Left lung (tissue), 10 donors: ENCODE measurements around the gene MUC2. TPM values are rescaled to one million over a fixed set of nuclear protein-coding genes. Genes with fewer than 3 reads are reported as not detected.

ENCODE experiments used
- ATAC-seq: fragments of 200-7000 bp; cut with Tn5 transposase; one replicate; pipeline ENCODE4 v1.9.1; 2020; ENCODE audit warnings: moderate library complexity
- DNase-seq, 4 donors: peaks; one replicate each; pipeline ENCODE4 v3.0.0-alpha.2; 2013 to 2020
- H3K27ac ChIP-seq, 2 donors: fragments of 200-600 bp; sonication (generic) in 1 of 2; one replicate each; pipeline versions ENCODE4 v1.5.0 to v1.8.0; 2020 to 2021
- H3K27me3 ChIP-seq, 2 donors: fragments of 200-600 bp; sonication (generic) in 1 of 2; one replicate each; pipeline versions ENCODE4 v1.5.0 to v1.8.0; 2020 to 2021
- H3K36me3 ChIP-seq, 2 donors: fragments of 200-600 bp; sonication (generic) in 1 of 2; one replicate each; pipeline versions ENCODE4 v1.5.0 to v1.8.0; 2020 to 2021
- H3K4me1 ChIP-seq, 2 donors: fragments of 200-600 bp; one replicate each; pipeline ENCODE4 v1.8.0; 2021
- H3K4me3 ChIP-seq, 2 donors: fragments of 200-600 bp; sonication (generic) in 1 of 2; one replicate each; pipeline versions ENCODE4 v1.5.0 to v1.8.0; 2020 to 2021; ENCODE audit warnings: mild to moderate bottlenecking in 1 of 2
- H3K9me3 ChIP-seq, 2 donors: fragments of 200-600 bp; sonication (generic) in 1 of 2; one replicate each; pipeline versions ENCODE4 v1.5.0 to v1.8.0; 2020 to 2021
- CTCF ChIP-seq, 2 donors: fragments of 200-600 bp; sonication (generic) in 1 of 2; IDR thresholded peaks; one replicate each; pipeline versions ENCODE4 v1.5.0 to v1.8.0; 2021; ENCODE audit warnings: antibody characterized with exemption in 2 of 2
- intact Hi-C, 2 donors: fragments of 100-400 bp; cut with DNase I; formaldehyde crosslinking; loops; one replicate each; pipeline versions ENCODE4 v1.11.2 to v1.14.2; 2022
- polyA plus RNA-seq, 6 donors: library from polyadenylated mRNA; unstranded; fragments of 120-200 nt; gene quantifications; one replicate each; pipeline ENCODE4 v1.2.1, GENCODE V29; 2013; ENCODE audit not compliant: insufficient read length in 6 of 6
- total RNA-seq, 2 donors: library from RNA; stranded (reverse); fragmentation: NEBNext Ultra II Directional; extraction: Animal tissue kit (Norgen Biotek cat#: 25700); gene quantifications; one replicate each; pipeline ENCODE4 v1.2.1, GENCODE V29; 2021
- donor health status: DM: no; HTN: yes; CAD: no.
- donor health status: DM: no; HTN: no; CAD: no.

MUC2 gene
- total and polyA plus RNA-seq, 8 donors, result 0.02 to 0.03 (median 0.03) TPM; not detected in 3

DNA sequence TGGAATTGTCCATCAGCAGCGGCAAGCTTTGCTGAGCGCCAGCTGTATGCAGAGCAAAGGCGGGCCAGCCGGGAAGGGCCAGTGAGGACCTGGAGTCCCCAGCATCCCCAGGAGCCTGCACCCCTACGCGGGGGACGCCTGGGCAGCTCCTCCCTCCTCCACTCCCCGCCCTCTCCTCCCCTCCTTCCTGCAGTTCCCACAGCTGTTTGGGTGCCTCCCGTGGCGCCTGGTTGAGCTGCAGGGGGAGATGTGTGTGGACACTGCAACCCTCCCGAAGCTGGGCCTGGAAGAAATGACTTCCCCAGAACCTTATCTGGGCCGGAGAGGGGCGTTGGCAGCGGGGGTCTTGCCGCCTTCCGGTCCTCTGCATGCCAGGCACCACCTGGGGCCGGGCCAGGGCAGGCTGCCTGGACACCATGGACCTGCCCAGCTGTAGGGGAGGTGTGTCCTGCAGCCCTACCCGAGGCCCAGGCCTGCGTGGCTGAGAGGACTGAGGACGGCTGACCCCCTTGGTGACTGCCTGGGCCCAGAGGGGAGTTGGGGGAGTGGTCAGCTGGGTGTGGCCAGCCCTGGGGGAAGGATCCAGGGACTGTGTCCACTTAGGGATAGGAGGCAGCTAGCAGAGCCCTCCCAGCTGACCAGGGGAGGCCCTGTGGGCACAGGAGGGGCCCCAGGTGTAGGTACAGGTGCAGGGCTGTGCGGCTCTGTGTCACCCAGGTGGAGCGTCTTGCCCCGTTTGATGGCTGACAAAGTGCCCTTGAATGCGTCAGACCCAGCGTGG, 21.4 kb upstream of the MUC2 start:
- Histone ChIP-seq H3K36me3 (no peaks in the 10 kb centered on the region), H3K9me3 (no peaks in the 10 kb centered on the region), H3K27ac (no peak overlapping the region), H3K27me3 (peaks cover 0 to 71% of the 10 kb centered on the region in 2 donors), H3K4me3 (no peak overlapping the region), H3K4me1 (peaks cover 6 to 17% of the 10 kb centered on the region in 2 donors)
- TF ChIP-seq CTCF (IDR thresholded peaks at IDR 0.05), result no peak
- ATAC-seq (no peak), DNase-seq (peak in 1 of 4 donors; percentile 67)
- intact Hi-C loops, result no loop called here

DNA sequence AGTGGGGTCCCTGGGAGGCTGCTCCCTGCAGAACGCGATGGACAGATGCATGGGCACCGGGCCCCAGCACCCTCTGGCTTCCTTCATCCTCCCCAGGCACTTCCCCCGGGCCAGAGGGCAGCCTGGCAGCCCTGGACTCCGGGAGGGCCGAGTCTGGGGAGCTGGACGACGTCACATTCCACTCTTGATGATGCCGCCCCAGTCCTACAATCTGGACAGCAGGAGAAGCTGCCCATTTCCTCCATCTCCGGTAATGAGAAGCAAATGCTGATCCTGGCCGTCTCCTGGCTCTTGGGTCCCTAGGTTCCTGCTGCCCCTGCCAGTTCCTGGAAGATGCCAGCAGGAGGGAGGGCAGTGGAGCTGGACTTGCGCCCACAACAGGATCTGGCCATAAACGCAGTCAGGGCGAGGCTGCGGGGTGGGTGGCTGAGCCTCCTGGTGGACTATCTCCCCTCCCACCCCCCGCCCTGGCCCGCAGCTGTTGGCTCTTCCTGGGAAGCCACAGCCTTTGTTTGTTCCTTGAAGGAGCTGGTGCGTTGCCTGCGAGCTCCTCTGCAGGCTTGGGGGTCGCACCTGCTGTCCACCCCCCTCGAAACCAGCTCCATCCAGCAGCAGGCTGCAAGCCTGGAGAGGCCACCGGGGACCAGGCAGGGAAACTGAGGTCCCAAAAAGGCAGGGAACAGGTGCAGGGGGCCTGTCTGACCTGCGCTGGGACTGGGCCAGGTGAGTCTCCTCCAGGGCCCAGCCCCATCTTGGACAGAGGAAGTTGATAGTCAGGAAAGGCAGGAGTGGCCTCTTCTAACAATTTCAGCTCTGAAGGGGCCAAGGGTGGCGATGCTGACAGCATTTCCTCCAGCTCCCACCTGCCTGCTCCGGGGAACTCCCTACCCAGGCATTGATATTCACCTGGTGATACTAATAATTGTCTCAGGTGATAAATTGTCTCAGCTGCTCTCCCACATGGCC, 20.2 kb upstream of the MUC2 start:
- Histone ChIP-seq H3K36me3 (no peaks in the 10 kb centered on the region), H3K27ac (no peak overlapping the region), H3K4me1 (peaks cover 6 to 14% of the 10 kb centered on the region in 2 donors), H3K27me3 (peaks cover 0 to 60% of the 10 kb centered on the region in 2 donors), H3K9me3 (no peaks in the 10 kb centered on the region), H3K4me3 (no peak overlapping the region)
- TF ChIP-seq CTCF (IDR thresholded peaks at IDR 0.05), result no peak
- intact Hi-C loops, result no loop called here
- DNase-seq (peak in 1 of 4 donors; percentile 27), ATAC-seq (no peak)

- Histone ChIP-seq H3K4me3 (no peak overlapping the region), H3K27ac (no peak overlapping the region), H3K27me3 (peaks cover 0 to 52% of the 10 kb centered on the region in 2 donors), H3K9me3 (no peaks in the 10 kb centered on the region), H3K36me3 (no peaks in the 10 kb centered on the region), H3K4me1 (peaks cover 6 to 10% of the 10 kb centered on the region in 2 donors)
- ATAC-seq (no peak), DNase-seq (no peak)
- TF ChIP-seq CTCF (IDR thresholded peaks at IDR 0.05), result no peak
- intact Hi-C loops, result no loop called here
Observed at GRCh38 chr11:1055109-1055703, 19.5 kb upstream of the MUC2 start.

DNA sequence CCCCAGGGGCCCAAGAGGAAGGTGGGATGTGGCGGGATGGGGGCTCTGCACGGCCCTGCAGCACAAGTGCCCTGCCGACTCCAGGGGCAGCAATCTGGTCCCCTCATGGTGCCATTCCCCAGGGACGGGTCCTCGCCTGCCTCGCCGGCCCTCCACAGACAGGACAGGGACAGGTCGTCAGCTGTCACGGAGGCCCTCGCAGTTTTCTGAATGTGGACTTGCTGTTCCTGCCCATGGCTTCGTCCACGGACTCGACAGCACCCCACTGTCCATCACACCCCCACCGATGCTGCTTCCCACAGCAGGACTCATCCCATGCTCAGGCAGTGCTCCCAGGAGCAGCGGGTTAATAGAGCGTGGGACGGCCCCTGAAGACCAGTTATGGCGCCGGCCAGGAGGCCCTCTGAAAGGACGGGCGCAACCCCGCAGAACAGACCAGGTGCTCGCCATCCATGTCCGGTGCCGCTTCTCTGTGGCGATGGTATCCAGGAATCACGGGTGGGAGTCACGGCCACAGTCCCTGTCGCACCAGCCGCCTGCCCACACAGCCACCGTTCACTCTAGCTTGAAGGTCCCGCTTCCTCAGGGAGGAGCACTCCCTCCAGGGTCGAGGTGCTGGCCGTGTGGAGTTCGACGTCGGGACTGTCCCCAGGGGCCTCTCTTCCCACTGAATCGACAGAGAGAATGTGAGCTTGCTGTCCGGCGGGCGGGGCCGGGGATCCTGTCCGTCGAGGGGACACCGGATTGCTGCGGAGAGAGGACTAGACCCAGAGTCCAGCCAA, 18.5 kb upstream of the MUC2 start:
- TF ChIP-seq CTCF (IDR thresholded peaks at IDR 0.05), result no peak
- intact Hi-C loops, result no loop called here
- Histone ChIP-seq H3K27ac (no peak overlapping the region), H3K4me3 (no peak overlapping the region), H3K9me3 (no peaks in the 10 kb centered on the region), H3K27me3 (peaks cover 0 to 42% of the 10 kb centered on the region in 2 donors), H3K4me1 (peaks cover 1 to 6% of the 10 kb centered on the region in 2 donors), H3K36me3 (no peaks in the 10 kb centered on the region)
- ATAC-seq, result no peak
- no peak for DNase-seq
